ENCODE results near the gene KIF19.
"Not testable (repeated sequence)": the region's sequence is repeated elsewhere in the genome, so short reads cannot be mapped to it uniquely, and the experiment has no call there.

Gene KIF19, protein sequence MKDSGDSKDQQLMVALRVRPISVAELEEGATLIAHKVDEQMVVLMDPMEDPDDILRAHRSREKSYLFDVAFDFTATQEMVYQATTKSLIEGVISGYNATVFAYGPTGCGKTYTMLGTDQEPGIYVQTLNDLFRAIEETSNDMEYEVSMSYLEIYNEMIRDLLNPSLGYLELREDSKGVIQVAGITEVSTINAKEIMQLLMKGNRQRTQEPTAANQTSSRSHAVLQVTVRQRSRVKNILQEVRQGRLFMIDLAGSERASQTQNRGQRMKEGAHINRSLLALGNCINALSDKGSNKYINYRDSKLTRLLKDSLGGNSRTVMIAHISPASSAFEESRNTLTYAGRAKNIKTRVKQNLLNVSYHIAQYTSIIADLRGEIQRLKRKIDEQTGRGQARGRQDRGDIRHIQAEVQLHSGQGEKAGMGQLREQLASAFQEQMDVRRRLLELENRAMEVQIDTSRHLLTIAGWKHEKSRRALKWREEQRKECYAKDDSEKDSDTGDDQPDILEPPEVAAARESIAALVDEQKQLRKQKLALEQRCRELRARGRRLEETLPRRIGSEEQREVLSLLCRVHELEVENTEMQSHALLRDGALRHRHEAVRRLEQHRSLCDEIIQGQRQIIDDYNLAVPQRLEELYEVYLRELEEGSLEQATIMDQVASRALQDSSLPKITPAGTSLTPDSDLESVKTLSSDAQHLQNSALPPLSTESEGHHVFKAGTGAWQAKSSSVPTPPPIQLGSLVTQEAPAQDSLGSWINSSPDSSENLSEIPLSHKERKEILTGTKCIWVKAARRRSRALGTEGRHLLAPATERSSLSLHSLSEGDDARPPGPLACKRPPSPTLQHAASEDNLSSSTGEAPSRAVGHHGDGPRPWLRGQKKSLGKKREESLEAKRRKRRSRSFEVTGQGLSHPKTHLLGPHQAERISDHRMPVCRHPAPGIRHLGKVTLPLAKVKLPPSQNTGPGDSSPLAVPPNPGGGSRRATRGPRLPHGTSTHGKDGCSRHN

DNA sequence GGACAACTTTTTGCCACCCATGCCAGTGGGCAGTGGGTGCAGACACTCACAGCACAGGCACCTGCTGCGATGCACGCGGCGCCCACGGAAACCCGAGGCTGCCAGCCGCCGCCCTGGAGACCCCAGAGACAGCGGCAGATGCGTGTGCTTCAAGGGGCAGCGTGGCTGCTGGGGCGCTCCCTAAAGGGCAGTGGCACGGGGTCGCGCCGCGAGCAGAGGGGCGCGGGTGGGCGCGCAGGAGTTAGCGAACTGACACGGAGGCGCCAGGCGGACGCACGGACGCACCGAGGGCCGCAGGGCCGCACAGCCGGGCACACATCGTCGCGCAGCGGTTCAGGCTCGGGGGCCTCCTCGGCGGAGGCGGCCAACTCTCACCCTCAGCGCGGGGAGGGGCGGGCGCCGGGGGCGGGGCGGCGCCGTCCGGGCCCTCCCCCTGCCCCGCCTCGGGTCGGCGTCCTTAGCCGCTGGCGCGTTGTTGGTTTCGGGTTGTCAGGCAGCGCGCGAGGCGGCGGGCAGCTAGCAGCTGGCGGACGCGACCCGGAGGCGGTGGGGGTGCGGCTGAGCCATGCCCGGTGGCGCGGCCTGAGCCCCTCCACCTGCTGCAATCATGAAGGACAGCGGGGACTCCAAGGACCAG is at the start of gene KIF19:
Gene KIF19, plus strand, starts transcription at position 484 of the 637 bp plus-strand sequence. Its CDS starts 124 bp downstream, at position 608.
- DNase-seq (ENCODE audit: low spot score): peak; percentile 54

DNA sequence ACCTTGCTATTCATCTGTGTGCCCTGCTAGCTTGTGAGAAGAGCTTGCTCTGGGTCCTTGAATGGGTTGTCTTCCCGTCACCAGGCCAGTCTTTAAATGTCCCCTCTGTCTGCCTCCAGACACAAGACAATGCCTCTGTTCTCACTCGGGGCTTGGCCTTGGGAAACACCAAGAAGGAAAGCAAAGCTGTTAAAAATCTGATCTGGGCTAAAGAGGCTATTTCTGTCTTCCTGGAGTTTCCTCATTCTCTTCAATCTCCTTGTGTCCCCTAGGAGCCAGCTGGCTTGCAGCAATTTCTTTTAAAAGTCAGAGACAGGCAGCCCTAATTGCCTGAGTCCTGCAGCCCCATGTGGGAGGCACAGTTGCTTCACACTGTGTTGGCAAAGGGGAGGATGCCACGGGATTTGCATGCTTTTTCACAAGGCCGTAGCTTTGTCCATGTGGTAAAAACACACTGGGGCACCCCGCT is 49.5 kb upstream of the KIF19 start:
- no peak for DNase-seq (ENCODE audit: low spot score)

DNA sequence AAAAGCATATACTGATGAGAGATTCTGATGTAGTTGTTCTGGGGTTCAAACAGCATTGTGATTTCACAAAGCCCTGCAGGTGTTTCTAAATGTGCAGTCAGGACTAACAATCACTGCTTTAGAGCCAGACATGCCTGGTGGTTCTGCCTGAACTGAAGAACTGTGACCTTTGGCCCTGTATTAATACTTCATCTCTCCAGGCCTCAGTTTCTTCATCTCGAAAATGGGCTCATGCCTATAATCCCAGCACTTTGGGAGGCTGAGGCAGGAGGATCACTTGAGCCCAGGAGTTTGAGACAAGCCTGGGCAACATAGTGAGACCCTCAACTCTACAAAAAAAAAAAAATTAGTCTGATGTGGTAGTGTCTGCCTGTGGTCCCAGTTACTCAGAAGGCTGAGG is 48.1 kb upstream of the KIF19 start:
- DNase-seq (ENCODE audit: low spot score): no peak

DNA sequence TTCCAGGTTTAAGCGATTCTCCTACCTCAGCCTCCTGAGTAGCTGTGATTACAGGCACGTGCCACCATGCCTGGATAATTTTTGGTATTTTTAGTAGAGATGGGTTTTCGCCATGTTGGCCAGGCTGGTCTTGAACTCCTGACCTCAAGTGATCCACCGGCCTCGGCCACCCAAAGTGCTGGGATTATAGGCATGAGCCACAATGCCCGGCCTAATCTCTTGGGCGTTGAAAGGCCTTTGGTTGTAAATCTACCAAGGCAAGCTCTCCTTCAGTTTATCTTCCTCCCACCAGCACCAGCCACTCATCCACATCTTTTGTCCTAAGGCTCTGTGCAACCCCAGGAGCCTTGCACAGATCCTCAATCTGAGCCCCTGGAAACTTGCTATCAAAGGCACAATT is 46.4 kb upstream of the KIF19 start:
- not testable (repeated sequence) for DNase-seq (ENCODE audit: low spot score)

DNA sequence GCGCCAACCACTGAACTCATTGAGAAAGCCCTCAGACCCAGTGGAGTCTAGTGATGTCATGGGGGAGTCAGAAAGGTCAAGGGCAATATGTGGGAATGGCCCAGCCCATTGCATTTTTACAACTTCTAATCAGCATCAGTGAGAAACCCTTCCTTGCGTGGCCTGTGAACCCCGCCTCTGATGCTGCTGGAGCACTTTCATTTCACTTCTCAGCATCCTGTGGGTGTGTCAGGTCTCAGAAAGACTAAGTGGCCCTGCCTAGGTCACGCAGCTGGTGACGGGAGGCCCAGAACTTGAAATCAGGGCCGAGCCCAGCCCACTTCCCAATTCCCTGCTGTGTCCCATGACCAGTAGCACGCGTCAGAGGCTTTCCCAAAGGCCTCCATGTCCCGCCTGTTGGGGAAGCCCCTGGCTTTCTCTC is 45.9 kb upstream of the KIF19 start:
- no peak for DNase-seq (ENCODE audit: low spot score)

DNA sequence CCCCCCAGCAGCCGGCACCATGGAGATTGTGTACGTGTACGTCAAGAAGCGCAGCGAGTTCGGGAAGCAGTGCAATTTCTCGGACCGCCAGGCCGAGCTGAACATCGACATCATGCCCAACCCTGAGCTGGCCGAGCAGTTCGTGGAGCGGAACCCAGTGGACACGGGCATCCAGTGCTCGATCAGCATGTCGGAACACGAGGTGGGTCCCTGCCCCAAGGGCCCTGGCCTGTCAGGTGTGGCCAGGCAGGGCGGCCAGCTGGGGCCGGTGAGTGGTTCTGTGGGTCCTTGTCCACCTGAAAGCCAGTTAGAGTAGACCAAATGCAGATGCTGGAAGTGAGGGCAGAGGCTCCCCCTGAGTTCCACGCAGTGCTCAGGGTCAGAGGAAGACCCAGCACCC is 44.2 kb upstream of the KIF19 start:
- DNase-seq (ENCODE audit: low spot score): no peak

DNA sequence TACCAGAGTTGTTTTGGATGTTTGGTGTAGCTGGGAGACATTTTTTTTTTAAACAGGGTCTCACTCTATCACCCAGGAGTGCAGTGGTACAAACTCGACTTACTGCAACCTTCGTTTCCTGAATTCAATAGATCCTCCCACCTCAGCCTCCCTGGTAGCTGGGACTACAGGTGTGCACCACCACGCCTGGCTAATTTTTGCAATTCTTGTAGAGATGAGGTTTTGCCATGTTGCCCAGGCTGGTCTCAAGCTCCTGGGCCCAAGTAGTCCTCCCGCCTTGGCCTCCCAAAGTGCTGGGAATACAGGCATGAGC is 43.8 kb upstream of the KIF19 start:
- DNase-seq (ENCODE audit: low spot score): not testable (repeated sequence)

DNA sequence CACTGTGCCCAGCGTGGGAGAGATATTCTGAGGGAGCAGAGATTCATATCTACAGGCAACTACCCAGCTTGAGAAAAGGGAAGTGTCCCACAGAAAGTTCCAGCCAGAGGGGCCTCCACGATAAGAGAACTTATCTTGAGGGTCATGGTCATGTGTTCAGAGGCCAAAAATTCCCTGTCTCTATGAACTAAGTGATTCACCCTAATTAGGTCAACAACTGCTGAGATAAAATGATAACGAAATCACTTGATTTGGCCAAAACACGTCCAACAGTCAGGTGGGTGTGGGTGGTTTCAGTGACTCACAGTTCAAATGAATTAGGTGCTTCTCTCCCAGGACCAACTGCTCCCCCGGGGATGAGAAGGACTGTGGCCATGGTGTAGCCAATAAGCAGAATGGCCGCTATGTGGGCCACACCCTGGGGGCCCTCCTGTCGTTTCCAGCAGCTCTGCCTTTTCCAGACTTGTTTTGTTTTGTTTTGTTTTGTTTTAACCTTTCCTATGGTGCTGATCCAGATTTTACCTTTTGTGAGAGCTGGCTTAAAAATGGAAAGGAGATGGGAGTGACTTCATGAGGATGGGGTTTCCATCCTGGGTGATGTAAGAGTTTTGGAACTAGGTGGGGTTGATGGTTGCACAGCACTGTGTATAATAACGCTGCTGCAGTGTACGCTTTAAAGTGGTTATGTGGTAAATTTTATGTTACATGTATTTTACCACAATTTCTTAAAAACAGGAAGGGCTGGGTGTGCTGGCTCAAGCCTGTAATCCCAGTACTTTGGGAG is 43.2 kb upstream of the KIF19 start:
- no peak for DNase-seq (ENCODE audit: low spot score)

DNA sequence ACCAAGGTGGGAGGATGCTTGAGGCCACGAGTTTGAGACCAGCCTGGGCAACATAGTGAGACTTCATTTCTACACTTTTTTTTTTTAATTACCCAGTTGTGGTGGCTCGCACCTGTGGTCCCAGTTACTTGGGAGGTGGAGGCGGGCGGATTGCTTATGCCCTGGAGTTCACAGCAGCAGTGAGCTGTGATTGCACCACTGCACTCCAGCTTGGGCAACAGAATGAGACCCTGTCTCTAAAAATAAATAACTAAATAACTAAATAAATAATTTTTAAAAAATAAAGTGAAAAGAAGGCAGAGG is 42.7 kb upstream of the KIF19 start:
- no peak for DNase-seq (ENCODE audit: low spot score)

DNA sequence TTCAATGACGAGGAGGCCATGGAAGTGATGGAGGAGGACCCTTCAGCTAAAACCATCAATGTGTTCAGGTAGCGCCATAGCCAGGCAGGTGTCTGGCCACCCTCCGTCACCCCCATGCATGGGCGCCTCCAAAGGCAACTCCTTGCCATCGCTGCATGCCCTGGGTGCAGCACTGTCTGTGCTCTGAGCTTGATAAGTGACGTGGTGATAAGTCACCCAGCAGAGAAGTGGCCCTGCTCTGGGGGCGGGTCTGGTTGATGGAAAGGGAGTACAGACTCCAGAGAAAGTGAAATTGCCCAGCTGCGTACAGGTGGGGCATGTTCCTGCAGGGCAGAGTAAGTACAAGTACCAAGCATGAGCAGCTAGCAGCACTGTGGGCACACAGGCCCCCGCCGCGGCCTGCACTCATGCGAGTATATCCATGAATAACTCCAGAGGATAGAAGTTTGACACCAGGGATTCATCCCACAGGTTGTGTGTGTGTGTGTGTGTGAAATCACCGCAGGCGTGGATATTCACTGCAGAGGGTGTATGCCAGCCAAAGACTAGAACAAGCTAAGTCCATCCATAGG is 38.9 kb upstream of the KIF19 start:
- no peak for DNase-seq (ENCODE audit: low spot score)

DNA sequence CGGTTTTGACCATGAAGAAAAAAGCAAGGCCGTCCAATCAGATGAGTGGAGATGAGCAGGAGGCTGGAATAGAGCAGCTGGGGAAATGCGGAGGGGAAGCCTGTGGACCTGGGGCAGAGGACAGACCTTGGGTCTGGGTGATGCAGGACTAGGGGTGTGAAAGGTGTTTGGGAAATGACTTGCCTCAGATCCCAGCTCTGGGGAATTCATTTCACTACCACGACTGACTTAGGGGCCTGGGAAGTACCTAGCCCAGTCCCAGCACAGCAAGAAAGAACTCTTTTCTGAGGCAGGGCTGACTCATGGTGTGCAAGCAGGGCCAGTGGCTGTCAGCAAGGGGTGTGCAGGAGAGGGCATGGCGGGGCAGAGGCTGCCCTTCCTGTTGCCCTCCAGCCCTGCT is 37.2 kb upstream of the KIF19 start:
- DNase-seq (ENCODE audit: low spot score): no peak

DNA sequence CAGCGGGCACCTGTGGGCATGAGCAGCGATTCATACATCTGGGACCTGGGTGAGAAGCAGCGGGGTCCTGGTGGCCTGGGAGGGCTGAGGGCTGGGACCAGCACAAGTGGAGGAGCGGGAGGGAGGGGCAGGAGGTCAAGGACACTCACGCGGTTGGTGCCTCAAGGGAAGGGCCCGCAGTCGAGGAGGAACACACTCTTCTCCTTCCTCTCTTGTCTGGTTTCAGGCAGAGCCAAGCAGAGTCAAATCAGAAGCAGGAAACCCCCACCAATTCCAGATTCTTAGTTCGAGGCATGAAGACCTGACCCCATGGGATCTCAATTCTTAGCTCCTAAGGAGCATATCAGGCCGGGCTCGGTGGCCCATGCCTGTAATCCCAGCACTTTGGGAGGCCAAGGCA is 36.3 kb upstream of the KIF19 start:
- no peak for DNase-seq (ENCODE audit: low spot score)

DNA sequence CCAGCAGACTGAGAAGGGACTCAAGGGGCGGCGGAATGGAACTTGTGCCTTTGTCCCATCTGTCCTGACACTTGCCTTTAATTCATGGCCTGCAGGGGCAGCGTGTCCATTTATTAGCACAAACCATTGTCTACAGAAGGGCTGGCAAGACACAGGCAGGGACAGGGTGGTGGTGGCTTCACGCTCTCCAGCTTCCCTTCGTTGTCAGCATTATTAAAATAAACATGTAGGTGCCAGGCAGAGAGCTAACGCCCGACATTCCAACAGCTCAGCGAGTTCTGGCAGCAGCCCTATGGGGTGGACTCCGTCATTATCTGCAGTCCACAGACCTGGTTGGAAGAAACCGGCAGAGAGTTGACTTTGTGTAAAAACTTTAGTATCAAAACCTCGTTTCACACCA is 35.7 kb upstream of the KIF19 start:
- DNase-seq (ENCODE audit: low spot score): no peak

DNA sequence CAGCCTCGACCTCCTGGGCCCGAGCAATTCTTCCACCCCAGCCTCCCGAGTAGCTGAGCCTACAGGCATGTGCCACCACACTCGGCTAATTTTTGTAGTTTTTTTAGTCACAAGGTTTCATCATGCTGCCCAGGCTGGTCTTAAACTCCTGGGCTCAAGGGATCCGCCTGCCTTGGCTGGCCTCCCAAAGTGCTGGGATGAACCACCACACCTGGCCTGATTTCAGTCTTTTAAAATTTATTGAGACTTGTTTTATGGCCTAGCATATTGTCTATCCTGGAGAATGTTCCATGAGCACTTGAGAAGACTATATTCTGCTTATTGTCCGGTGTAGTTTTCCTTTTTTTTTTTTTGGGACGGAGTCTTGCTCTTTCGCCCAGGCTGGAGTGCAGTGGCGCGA is 33.5 kb upstream of the KIF19 start:
- no peak for DNase-seq (ENCODE audit: low spot score)

DNA sequence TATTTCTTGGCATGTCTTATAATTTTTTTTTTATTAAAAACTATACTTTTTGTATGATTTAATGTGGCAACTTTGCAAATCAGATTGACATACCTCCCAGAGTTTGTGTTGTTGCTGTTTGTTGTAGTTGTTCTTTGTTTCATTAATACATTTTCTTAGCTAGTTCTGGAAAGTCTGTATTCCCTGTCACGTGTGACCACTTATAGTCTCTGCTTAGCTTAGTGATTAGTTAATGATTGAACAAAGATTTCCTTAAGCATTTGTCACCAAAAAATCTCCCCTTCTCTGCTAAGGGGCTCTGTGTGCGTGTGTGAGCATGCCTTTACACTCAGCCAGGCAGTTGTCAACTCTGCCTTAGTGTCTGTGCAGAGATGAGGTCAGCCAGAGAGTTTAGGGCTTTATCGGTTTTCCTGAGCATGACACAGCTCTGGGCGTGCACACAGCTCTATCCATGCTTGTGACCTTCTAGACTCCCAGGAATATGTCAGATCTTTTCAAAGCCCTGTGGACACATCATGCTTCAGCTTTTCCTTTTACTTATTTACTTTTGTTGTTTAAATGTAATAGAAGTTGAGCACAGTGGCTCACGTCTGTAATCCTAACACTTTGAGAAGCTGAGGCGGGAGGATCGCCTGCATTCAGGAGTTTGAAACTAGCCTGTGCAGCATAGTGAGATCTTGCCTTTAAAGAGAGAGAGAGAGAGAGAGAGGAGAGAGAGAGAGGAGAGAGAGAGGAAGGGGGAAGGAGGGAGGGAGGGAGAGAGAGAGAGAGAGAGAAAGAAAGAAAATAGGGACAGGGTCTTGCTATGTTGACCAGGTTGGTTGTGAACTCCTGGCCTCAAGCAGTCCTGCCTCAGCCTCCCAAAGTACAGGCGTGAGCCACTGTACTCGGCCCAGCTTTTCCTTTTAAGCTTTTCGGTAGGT is 30.1 kb upstream of the KIF19 start:
- DNase-seq (ENCODE audit: low spot score): no peak

DNA sequence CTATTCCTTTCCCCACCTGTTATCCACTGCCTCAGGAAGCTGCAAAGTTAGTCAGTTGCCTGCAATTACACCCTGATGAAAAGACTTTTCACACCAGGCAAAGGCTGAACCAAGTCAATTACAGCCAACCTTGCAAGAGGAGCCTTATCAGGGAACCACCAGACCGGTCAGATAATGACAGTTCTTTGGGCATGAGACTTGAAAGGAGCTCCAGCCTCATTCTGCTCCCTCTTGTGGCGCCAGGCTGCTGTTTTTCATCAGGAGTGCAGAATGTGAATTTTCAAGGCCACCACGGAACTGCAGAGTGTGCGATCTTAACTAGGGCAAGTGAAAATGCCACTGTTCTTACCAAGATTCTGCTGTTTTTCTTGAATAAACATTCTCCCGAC is 29.5 kb upstream of the KIF19 start:
- DNase-seq (ENCODE audit: low spot score): peak; percentile 44

DNA sequence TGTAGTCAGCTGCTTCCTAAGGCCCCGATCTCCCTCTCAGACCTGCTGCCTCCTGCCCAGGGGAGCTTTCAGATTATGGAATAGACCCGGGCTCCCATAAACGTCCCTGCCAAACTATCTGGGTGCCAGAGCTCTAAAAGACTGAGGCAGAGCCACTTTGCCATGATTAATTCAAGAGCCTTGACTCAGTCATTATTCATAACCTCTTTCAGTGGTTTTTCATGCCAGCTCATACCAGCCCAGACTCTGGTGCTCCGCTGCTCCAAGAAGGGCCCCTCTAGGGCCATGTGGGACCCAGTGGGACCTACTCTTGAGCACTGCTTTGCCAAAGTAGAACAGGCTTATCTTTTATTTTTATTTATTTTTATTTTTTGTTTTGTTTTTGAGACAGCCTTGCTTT is 28.1 kb upstream of the KIF19 start:
- DNase-seq (ENCODE audit: low spot score): no peak

DNA sequence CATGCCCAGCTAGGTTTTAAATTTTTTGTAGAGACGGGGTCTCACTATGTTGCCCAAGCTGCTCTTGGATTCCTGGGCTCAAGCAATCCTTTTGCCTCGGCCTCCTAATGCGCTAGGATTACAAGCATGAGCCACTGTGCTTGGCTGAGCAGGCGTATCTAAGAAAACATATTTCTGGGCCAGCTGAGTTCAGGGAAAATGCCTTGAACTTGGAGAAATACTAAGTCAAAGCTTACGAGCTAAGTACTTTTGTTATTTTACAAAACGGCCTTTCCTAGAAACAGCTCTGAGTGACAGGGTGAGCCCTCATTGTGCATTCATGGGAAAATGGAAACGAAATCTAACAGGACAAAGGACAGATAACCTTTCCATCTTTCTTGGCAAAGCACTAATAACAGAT is 27.2 kb upstream of the KIF19 start:
- no peak for DNase-seq (ENCODE audit: low spot score)

DNA sequence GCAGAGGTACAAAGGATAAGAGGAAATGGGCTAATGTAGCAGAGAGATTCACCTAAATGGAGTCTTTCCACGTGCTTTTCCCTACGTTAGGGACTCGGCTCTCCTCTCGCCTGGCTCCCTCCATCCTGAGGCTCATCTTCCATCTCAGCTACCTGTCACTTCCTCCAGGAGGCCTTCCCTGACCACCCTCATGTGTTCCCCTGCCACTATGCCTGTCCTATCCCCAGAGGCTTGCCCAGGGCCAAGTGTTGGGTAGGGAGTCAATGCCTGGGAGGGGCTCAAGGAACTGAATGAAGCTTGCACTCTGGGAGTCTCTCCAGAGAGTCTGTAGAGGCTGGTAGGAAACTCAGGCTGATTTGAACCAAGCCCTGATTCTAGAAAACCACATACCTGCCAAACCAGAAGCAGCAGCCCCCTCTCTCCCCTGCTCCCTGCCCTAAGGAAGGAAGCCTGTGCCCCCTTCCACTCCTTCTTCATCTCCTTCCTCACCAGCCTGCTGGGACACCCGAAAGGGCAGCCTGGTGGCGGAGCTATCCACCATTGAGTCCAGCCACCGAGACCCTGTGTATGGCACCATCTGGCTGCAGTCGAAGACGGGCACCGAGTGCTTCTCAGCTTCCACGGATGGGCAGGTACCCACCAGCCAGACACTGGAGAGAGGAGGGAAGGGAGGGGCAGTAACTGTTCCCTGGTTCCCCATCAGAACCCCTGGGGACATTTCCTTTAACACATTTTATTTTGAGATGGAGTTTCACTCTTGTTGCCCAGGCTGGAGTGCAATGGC is 26.6 kb upstream of the KIF19 start:
- DNase-seq (ENCODE audit: low spot score): no peak

DNA sequence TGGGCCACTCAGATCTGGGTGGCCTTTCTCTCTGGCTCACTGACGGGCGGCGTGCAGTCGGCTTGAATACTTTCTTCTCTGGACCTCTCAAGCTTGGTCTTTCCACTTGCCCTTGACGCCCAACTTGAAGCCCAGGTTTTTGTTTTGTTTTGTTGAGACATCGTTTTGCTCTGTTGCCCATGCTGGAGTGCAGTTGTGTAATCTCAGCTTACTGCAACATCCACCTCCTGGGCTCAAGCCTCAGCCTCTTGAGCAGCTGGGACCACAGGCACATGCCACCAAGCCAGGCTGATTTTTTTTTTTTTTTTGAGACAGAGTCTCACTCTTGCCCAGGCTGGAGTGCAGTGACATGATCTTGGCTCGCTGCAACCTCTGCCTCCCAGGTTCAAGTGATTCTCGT is 22.7 kb upstream of the KIF19 start:
- no peak for DNase-seq (ENCODE audit: low spot score)

Data from GM03348 (cell line).